HCT116 (cell line): Measurements from ENCODE around the gene PEX1. TPM values are rescaled to one million over a fixed set of nuclear protein-coding genes. Genes with fewer than 3 reads are reported as not detected.
"Not testable (repeated sequence)": the region's sequence is repeated elsewhere in the genome, so short reads cannot be mapped to it uniquely, and the experiment has no call there.

Experiments used
- ATAC-seq: fragments of 200-7000 bp; cut with Tn5 transposase; 2 replicates; pipeline ENCODE4 v1.9.1; 2020; ENCODE audit warnings: mild to moderate bottlenecking, moderate library complexity
- BruUV-seq: library from RNA; stranded (reverse); fragments of 400-500 nt; replicated peaks from 2 replicates; lab custom pipeline; 2021; lab: Mats Ljungman, UMichigan
- CTCF ChIA-PET: fragments of 300-600 bp; sonication (Branson Sonifier 250); formaldehyde crosslinking; loops from one replicate; lab custom pipeline; 2021; ENCODE audit warnings: antibody characterized with exemption; lab: Charles Lee
- POLR2A ChIA-PET: fragments of 300-600, 350-600 bp; sonication (Branson Sonifier 250); formaldehyde crosslinking; loops from one replicate; lab custom pipeline; 2021; ENCODE audit warnings: antibody characterized with exemption; lab: Charles Lee
- RAD21 ChIA-PET, 2 experiments: fragments of 300-600 bp; sonication (Branson Sonifier 250); formaldehyde crosslinking; loops; one replicate each; lab custom pipeline; 2023; ENCODE audit warnings: low total read pairs in 2 of 2; ENCODE audit not compliant: uncharacterized antibody in 2 of 2, unreplicated experiment in 2 of 2, low non-redundant PET in 1 of 2; lab: Charles Lee
- DNase-seq: peaks from one replicate; pipeline ENCODE4 v3.0.0-alpha.2; 2010; ENCODE audit warnings: low read depth, low spot score
- H2AFZ ChIP-seq: fragments of 200-600 bp; shearing (Covaris generic), sonication (generic); 2 replicates; pipeline ENCODE4 v1.6.1; 2017; ENCODE audit warnings: low read depth, mixed run types, mixed read lengths, antibody characterized with exemption, low read length; ENCODE audit not compliant: poor library complexity, severe bottlenecking
- H3K27ac ChIP-seq: 2 replicates; pipeline ENCODE4 v1.5.1; 2012; ENCODE audit warnings: low read depth, low read length
- H3K27me3 ChIP-seq: fragments of 200-600 bp; sonication (generic); 2 replicates; pipeline ENCODE4 v1.6.1; 2016; ENCODE audit warnings: mixed run types, low read length, mixed read lengths; ENCODE audit not compliant: insufficient read depth
- H3K36me3 ChIP-seq, 2 experiments: fragments of 200-500 bp in 1 of 2; fragments of 200-600 bp in 1 of 2; sonication (Bioruptor generic) in 1 of 2; sonication (generic) in 1 of 2; 2 replicates each; pipeline versions ENCODE4 v1.5.1 to v1.6.1; 2014 to 2016; ENCODE audit warnings: low read length in 2 of 2, inconsistent platforms in 1 of 2, mixed read lengths in 1 of 2, mixed run types in 1 of 2; ENCODE audit not compliant: insufficient read depth in 2 of 2, control insufficient read depth in 1 of 2
- H3K4me1 ChIP-seq, 2 experiments: fragments of 200-600 bp in 1 of 2; sonication (generic) in 1 of 2; 2 replicates each; pipeline versions ENCODE4 v1.5.1 to v1.6.1; 2012 to 2017; ENCODE audit warnings: low read length in 2 of 2, inconsistent platforms in 1 of 2, mild to moderate bottlenecking in 1 of 2, mixed read lengths in 1 of 2, mixed run types in 1 of 2, moderate library complexity in 1 of 2; ENCODE audit not compliant: insufficient read depth in 2 of 2, control insufficient read depth in 1 of 2
- H3K4me2 ChIP-seq: fragments of 200-600 bp; sonication (generic); 2 replicates; pipeline ENCODE4 v1.6.1; 2017; ENCODE audit warnings: mixed run types, low read length, mixed read lengths
- H3K4me3 ChIP-seq, 2 experiments: fragments of 200-600 bp in 1 of 2; sonication (generic) in 1 of 2; replicated peaks in 1 of 2; 2 replicates each; pipeline ENCODE4 v1.5.1; 2011 to 2016; ENCODE audit warnings: low read length in 2 of 2, control low read depth in 1 of 2, low read depth in 1 of 2, mild to moderate bottlenecking in 1 of 2, mixed read lengths in 1 of 2, mixed run types in 1 of 2
- H3K79me2 ChIP-seq: fragments of 200-600 bp; sonication (generic); 2 replicates; pipeline ENCODE4 v1.6.1; 2017; ENCODE audit warnings: mild to moderate bottlenecking, mixed run types, low read length, moderate library complexity, mixed read lengths; ENCODE audit not compliant: insufficient read depth
- H3K9ac ChIP-seq: fragments of 200-600 bp; sonication (generic); 2 replicates; pipeline ENCODE4 v1.6.1; 2016; ENCODE audit warnings: low read length, mixed read lengths
- H3K9me2 ChIP-seq: fragments of 200-600 bp; sonication (generic), shearing (Covaris generic); 2 replicates; pipeline ENCODE4 v1.6.1; 2017; ENCODE audit warnings: mixed run types, mild to moderate bottlenecking, moderate library complexity; ENCODE audit not compliant: insufficient read depth
- H3K9me3 ChIP-seq, 2 experiments: fragments of 200-500 bp in 1 of 2; fragments of 200-600 bp in 1 of 2; sonication (Bioruptor generic) in 1 of 2; sonication (generic) in 1 of 2; 2 replicates each; pipeline ENCODE4 v1.6.1; 2014 to 2017; ENCODE audit warnings: low read length in 2 of 2, mixed read lengths in 2 of 2, inconsistent platforms in 1 of 2, low read depth in 1 of 2, mild to moderate bottlenecking in 1 of 2, mixed run types in 1 of 2, moderate library complexity in 1 of 2; ENCODE audit not compliant: control insufficient read depth in 1 of 2, insufficient read depth in 1 of 2
- H4K20me1 ChIP-seq: fragments of 200-600 bp; sonication (generic), shearing (Covaris generic); 2 replicates; pipeline ENCODE4 v1.6.1; 2017; ENCODE audit warnings: mixed run types, mild to moderate bottlenecking, moderate library complexity; ENCODE audit not compliant: insufficient read depth
- ATF3 ChIP-seq: IDR thresholded peaks from 2 replicates; pipeline ENCODE4 v1.6.1; 2012
- CTCF ChIP-seq, 3 experiments: fragments of 200-600 bp in 1 of 3; sonication (generic) in 1 of 3; IDR thresholded peaks in 2 of 3; conservative IDR thresholded peaks in 1 of 3; 2 replicates each; pipeline ENCODE4 v1.5.1; 2012 to 2017; ENCODE audit warnings: low read depth in 2 of 3, low read length in 2 of 3, antibody characterized with exemption in 1 of 3, borderline replicate concordance in 1 of 3, control low read depth in 1 of 3, mild to moderate bottlenecking in 1 of 3, mixed read lengths in 1 of 3, mixed run types in 1 of 3, moderate library complexity in 1 of 3; ENCODE audit not compliant: insufficient read depth in 1 of 3
- EGR1 ChIP-seq: IDR thresholded peaks from 2 replicates; pipeline ENCODE4 v1.6.1; 2012; ENCODE audit warnings: low read depth
- EZH2 ChIP-seq: fragments of 200-600 bp; sonication (generic); IDR thresholded peaks from 2 replicates; pipeline ENCODE4 v1.6.1; 2017; ENCODE audit warnings: antibody characterized with exemption, mixed run types
- EZH2phosphoT487 ChIP-seq: fragments of 200-600 bp; IDR thresholded peaks from 2 replicates; pipeline ENCODE4 v1.6.1; 2018; ENCODE audit warnings: antibody characterized with exemption, borderline replicate concordance
- JUND ChIP-seq: IDR thresholded peaks from 2 replicates; pipeline ENCODE4 v1.6.1; 2012
- MAX ChIP-seq: IDR thresholded peaks from 2 replicates; pipeline ENCODE4 v1.6.1; 2012
- POLR2A ChIP-seq: IDR thresholded peaks from 2 replicates; pipeline ENCODE4 v1.7.0; 2011; ENCODE audit warnings: borderline replicate concordance; ENCODE audit not compliant: insufficient read depth, insufficient read length; ENCODE audit errors: extremely low read depth
- RAD21 ChIP-seq: IDR thresholded peaks from 2 replicates; pipeline ENCODE4 v1.6.1; 2012; ENCODE audit warnings: low read depth, mild to moderate bottlenecking
- SRF ChIP-seq: IDR thresholded peaks from 2 replicates; pipeline ENCODE4 v1.6.1; 2012; ENCODE audit warnings: low read depth
- TCF7L2 ChIP-seq: IDR thresholded peaks from 2 replicates; pipeline ENCODE4 v1.7.0; 2011; ENCODE audit warnings: borderline replicate concordance, inconsistent platforms; ENCODE audit not compliant: insufficient read depth, insufficient read length; ENCODE audit errors: extremely low read depth
- YY1 ChIP-seq: IDR thresholded peaks from 2 replicates; pipeline ENCODE4 v1.6.1; 2011; ENCODE audit warnings: low read length, low read depth, moderate library complexity, mild to moderate bottlenecking; ENCODE audit not compliant: insufficient replicate concordance; ENCODE audit errors: extremely low read depth
- ZBTB33 ChIP-seq: IDR thresholded peaks from 2 replicates; pipeline ENCODE4 v1.6.1; 2011; ENCODE audit warnings: mild to moderate bottlenecking, low read length, moderate library complexity; ENCODE audit not compliant: insufficient replicate concordance; ENCODE audit errors: extremely low read depth
- ZFX ChIP-seq: fragments of 450-650 bp; IDR thresholded peaks from 2 replicates; pipeline ENCODE4 v1.6.1; 2017
- ZNF274 ChIP-seq: fragments of 200-500 bp; sonication (Bioruptor generic); IDR thresholded peaks from 2 replicates; pipeline ENCODE4 v1.6.1; 2014; ENCODE audit warnings: mild to moderate bottlenecking, low read depth, low read length, inconsistent platforms
- intact Hi-C: fragments of 100-400 bp; cut with micrococcal nuclease; formaldehyde crosslinking; loops from 2 replicates; pipeline ENCODE4 v1.10.0; 2022
- total RNA-seq: library from RNA; stranded (reverse); gene quantifications from one replicate; pipeline ENCODE4 v1.2.1, GENCODE V29; 2021; ENCODE audit not compliant: unreplicated experiment

The PEX1 gene
- total RNA-seq, 1 experiment from 2014 or later: 13.1 TPM

- H3K4me3 ChIP-seq: no peak overlapping the region
- H3K9me3 ChIP-seq: no peaks in the 10 kb centered on the region
- ChIA-PET RAD21 (no interaction called here), CTCF (no interaction called here), POLR2A (no interaction called here)
- H3K9ac ChIP-seq: no peak overlapping the region
- no peaks in the 10 kb centered on the region for H3K27me3 ChIP-seq
- no peak overlapping the region for H2AFZ ChIP-seq
- BruUV-seq: no TSS peak
- no peak for TF ChIP-seq CTCF (IDR thresholded peaks at IDR 0.05 in 2 of 3, conservative IDR thresholded peaks at IDR 0.05 in 1 of 3; ENCODE audit: borderline replicate concordance in 1 of 3, insufficient read depth in 1 of 3, low read depth in 2 of 3, low read length in 2 of 3)
- no peak for TF ChIP-seq ATF3
- no peak for TF ChIP-seq ZNF274
- no peak for TF ChIP-seq EZH2phosphoT487
- TF ChIP-seq TCF7L2: no peak
- TF ChIP-seq ZFX: no peak
- TF ChIP-seq RAD21: no peak
- no peak for TF ChIP-seq JUND
- no peak for TF ChIP-seq EZH2
- TF ChIP-seq SRF: no peak
- no peak for TF ChIP-seq EGR1
- TF ChIP-seq MAX: no peak
- TF ChIP-seq YY1: no peak
- TF ChIP-seq POLR2A: no peak
- TF ChIP-seq ZBTB33: no peak
- peaks cover 6 to 22% of the 10 kb centered on the region in 2 experiments; a peak in 2 of 4 replicates for H3K36me3 ChIP-seq
- H3K27ac ChIP-seq: no peak overlapping the region
- no peaks in the 10 kb centered on the region for H3K9me2 ChIP-seq
- H4K20me1 ChIP-seq: no peaks in the 10 kb centered on the region
- intact Hi-C loops: no loop called here
- ATAC-seq: no peak
- no peaks in the 10 kb centered on the region for H3K79me2 ChIP-seq
- H3K4me2 ChIP-seq: no peak overlapping the region
- no peaks in the 10 kb centered on the region for H3K4me1 ChIP-seq
- no peak for DNase-seq
These were observed 42.9 kb downstream of the PEX1 start for GRCh38 chr7:92485267-92485892.

GRCh38 chr7:92484226-92484625 lies 44.1 kb downstream of the PEX1 start:
- H3K27ac ChIP-seq, intact Hi-C loops, BruUV-seq, H3K9me3 ChIP-seq, H3K4me1 ChIP-seq, POLR2A ChIA-PET, CTCF ChIA-PET, H3K27me3 ChIP-seq, H3K79me2 ChIP-seq, ATAC-seq, DNase-seq, H3K9me2 ChIP-seq, H4K20me1 ChIP-seq, H3K4me2 ChIP-seq, H3K4me3 ChIP-seq, H2AFZ ChIP-seq, RAD21 ChIA-PET, H3K9ac ChIP-seq: not testable (repeated sequence)
- peaks cover 4 to 18% of the 10 kb centered on the region in 2 experiments; a peak in 2 of 4 replicates for H3K36me3 ChIP-seq
